Lung (tissue), 12 donors: ENCODE measurements around the gene TOPBP1. TPM values are rescaled to one million over a fixed set of nuclear protein-coding genes. Genes with fewer than 3 reads are reported as not detected.
A peak's percentile ranks its signal among the peaks of the same experiment; 100 is the strongest.

Source experiments
- ATAC-seq: fragments of 200-7000 bp; cut with Tn5 transposase; one replicate; pipeline ENCODE4 v1.9.1; 2020; ENCODE audit warnings: moderate number of reproducible peaks; ENCODE audit not compliant: insufficient read depth, low FRiP score
- DNase-seq, 3 donors: peaks; one replicate each; pipeline ENCODE4 v3.0.0-alpha.2; 2013 to 2017
- H3K27ac ChIP-seq, 2 donors: one replicate each; pipeline ENCODE4 v1.5.1; 2013; ENCODE audit warnings: mild to moderate bottlenecking in 2 of 2, moderate library complexity in 2 of 2, control low read depth in 1 of 2, inconsistent platforms in 1 of 2, low read depth in 1 of 2, low read length in 1 of 2
- H3K27me3 ChIP-seq, 3 donors: one replicate each; pipeline ENCODE4 v1.5.1; 2013; ENCODE audit warnings: low read length in 2 of 3; ENCODE audit not compliant: control insufficient read depth in 3 of 3, insufficient read depth in 3 of 3
- H3K36me3 ChIP-seq, 4 donors: one replicate each; pipeline ENCODE4 v1.5.1; 2013; ENCODE audit warnings: low read length in 4 of 4, mild to moderate bottlenecking in 1 of 4, moderate library complexity in 1 of 4; ENCODE audit not compliant: control insufficient read depth in 4 of 4, insufficient read depth in 4 of 4
- H3K4me1 ChIP-seq, 5 donors: one replicate each; pipeline ENCODE4 v1.5.1; 2013; ENCODE audit warnings: low read length in 5 of 5, mild to moderate bottlenecking in 2 of 5, moderate library complexity in 1 of 5; ENCODE audit not compliant: control insufficient read depth in 5 of 5, insufficient read depth in 5 of 5
- H3K4me3 ChIP-seq: one replicate; pipeline ENCODE4 v1.5.1; 2013; ENCODE audit warnings: mild to moderate bottlenecking, control low read depth, moderate library complexity
- H3K9ac ChIP-seq, 2 donors: one replicate each; pipeline ENCODE4 v1.5.1; 2013; ENCODE audit warnings: low read length in 2 of 2, control low read depth in 1 of 2; ENCODE audit not compliant: insufficient read depth in 1 of 2
- H3K9me3 ChIP-seq, 4 donors: one replicate each; pipeline ENCODE4 v1.5.1; 2013; ENCODE audit warnings: low read length in 3 of 4, mild to moderate bottlenecking in 1 of 4, moderate library complexity in 1 of 4; ENCODE audit not compliant: control insufficient read depth in 4 of 4, insufficient read depth in 3 of 4
- CTCF ChIP-seq: IDR thresholded peaks from 2 replicates; pipeline ENCODE4 v1.5.1; 2012; ENCODE audit warnings: mild to moderate bottlenecking; ENCODE audit errors: control extremely low read depth, extremely low read depth
- WGBS, 2 donors: extraction: QIAGEN DNeasy Blood & Tissue Kit; methylation state at CpG; one replicate each; pipeline ENCODE4 v1.1.7; 2013; 5-methylcytosine and 5-hydroxymethylcytosine counted together
- polyA plus RNA-seq, 2 donors: library from polyadenylated mRNA; stranded (reverse); fragments of 200-250 nt; gene quantifications; one replicate each; pipeline ENCODE4 v1.2.1, GENCODE V29; 2013
- total RNA-seq, 2 donors: library from RNA; depleted of rRNA in 1 of 2; stranded (reverse); fragments of >200 nt in 1 of 2; gene quantifications; one replicate each; pipeline ENCODE4 v1.2.1, GENCODE V29; 2014 to 2021
- donor health status: control.
- donor health status: control.
- donor health status: Bipolar disorder and iron deficiency.
- donor health status: healthy.
- donor health status: DM: yes; HTN: yes; CAD: no.

The TOPBP1 gene
- total and polyA plus RNA-seq, 4 donors: 6.9 to 45.4 (median 13.7) TPM

GRCh38 chr3:133591271-133591742 lies 70.4 kb downstream of the TOPBP1 start:
- Histone ChIP-seq H3K9ac (no peak overlapping the region), H3K9me3 (no peaks in the 10 kb centered on the region), H3K27me3 (no peaks in the 10 kb centered on the region), H3K4me1 (peaks cover 0 to 9% (median 0%) of the 10 kb centered on the region in 5 donors), H3K4me3 (no peak overlapping the region), H3K27ac (no peak overlapping the region), H3K36me3 (peaks cover 8 to 29% (median 20%) of the 10 kb centered on the region in 4 donors)
- ATAC-seq (peak; percentile 35), DNase-seq (no peak)
- TF ChIP-seq CTCF: no peak
- WGBS, 2 donors: 90 to 93% methylated on average over 3 of the region's 3 CpGs

GRCh38 chr3:133589503-133589902 lies 72.2 kb downstream of the TOPBP1 start:
- Histone ChIP-seq H3K9ac (no peak overlapping the region), H3K4me3 (no peak overlapping the region), H3K27ac (no peak overlapping the region), H3K9me3 (no peaks in the 10 kb centered on the region), H3K27me3 (no peaks in the 10 kb centered on the region), H3K4me1 (peaks cover 0 to 9% (median 0%) of the 10 kb centered on the region in 5 donors), H3K36me3 (peaks cover 14 to 36% (median 27%) of the 10 kb centered on the region in 4 donors)
- DNase-seq (no peak), ATAC-seq (no peak)
- WGBS, 2 donors: 87 to 88% methylated on average over 8 of the region's 8 CpGs
- no peak for TF ChIP-seq CTCF

GRCh38 chr3:133588784-133589465 lies 72.8 kb downstream of the TOPBP1 start:
- no peaks in the 10 kb centered on the region for H3K27me3 ChIP-seq
- H3K4me3 ChIP-seq: no peak overlapping the region
- TF ChIP-seq CTCF: no peak
- peaks cover 0 to 9% (median 0%) of the 10 kb centered on the region in 5 donors for H3K4me1 ChIP-seq
- H3K9ac ChIP-seq: no peak overlapping the region
- H3K9me3 ChIP-seq: no peaks in the 10 kb centered on the region
- WGBS, 2 donors: 63 to 67% methylated on average over 2 of the region's 2 CpGs
- no peak overlapping the region for H3K27ac ChIP-seq
- ATAC-seq (no peak), DNase-seq (no peak)
- peaks cover 14 to 39% (median 29%) of the 10 kb centered on the region in 4 donors for H3K36me3 ChIP-seq
